Hepatocyte (in vitro differentiated cells): ENCODE data around the gene EIF4A2.

Source experiments
- CTCF ChIP-seq: fragments of 200-600 bp; sonication (generic); IDR thresholded peaks from 2 replicates; pipeline ENCODE4 v1.5.1; 2016; ENCODE audit warnings: antibody characterized with exemption, mild to moderate bottlenecking; ENCODE audit not compliant: poor library complexity
- EZH2phosphoT487 ChIP-seq: fragments of 200-600 bp; sonication (generic); IDR thresholded peaks from one replicate; pipeline ENCODE4 v1.6.1; 2018; ENCODE audit warnings: antibody characterized with exemption, mild to moderate bottlenecking, low read depth, moderate library complexity; ENCODE audit not compliant: unreplicated experiment, severe bottlenecking

GRCh38 chr3:186828340-186828739, 45.0 kb downstream of the EIF4A2 start:
- TF ChIP-seq CTCF = no peak
- TF ChIP-seq EZH2phosphoT487 = no peak
